Adrenal gland (tissue), 12 donors: ENCODE data around the gene FAM181B. TPM values are rescaled to one million over a fixed set of nuclear protein-coding genes. Genes with fewer than 3 reads are reported as not detected.

Experiments
- DNase-seq, 7 donors: peaks; one replicate each; pipeline ENCODE4 v3.0.0-alpha.2; 2019 to 2020
- H3K27ac ChIP-seq, 5 donors: fragments of 200-600 bp; sonication (generic) in 4 of 5; 1 replicate in 3 of 5; 2 replicates in 2 of 5; pipeline versions ENCODE4 v1.5.1 to v1.8.0; 2016 to 2020; ENCODE audit warnings: mild to moderate bottlenecking in 1 of 5
- H3K27me3 ChIP-seq: fragments of 200-600 bp; 2 replicates; pipeline ENCODE4 v1.8.0; 2021
- H3K36me3 ChIP-seq, 2 donors: fragments of 200-600 bp; replicated peaks in 1 of 2; 1 replicate in 1 of 2; 2 replicates in 1 of 2; pipeline versions ENCODE4 v1.5.1 to v1.8.0; 2018 to 2022
- H3K4me1 ChIP-seq, 2 donors: fragments of 200-600 bp; replicated peaks in 1 of 2; 1 replicate in 1 of 2; 2 replicates in 1 of 2; pipeline versions ENCODE4 v1.5.1 to v1.8.0; 2018 to 2021
- H3K4me3 ChIP-seq, 4 donors: fragments of 200-600 bp; sonication (generic) in 3 of 4; one replicate each; pipeline ENCODE4 v1.5.1; 2016 to 2018
- H3K9me3 ChIP-seq, 3 donors: fragments of 200-600 bp; sonication (generic) in 1 of 3; replicated peaks in 1 of 3; 1 replicate in 2 of 3; 2 replicates in 1 of 3; pipeline versions ENCODE4 v1.5.1 to v1.8.0; 2016 to 2021
- CTCF ChIP-seq, 6 experiments: fragments of 450-650 bp in 4 of 6; fragments of 200-600 bp in 2 of 6; sonication (generic) in 1 of 6; IDR thresholded peaks; 1 replicate in 5 of 6; 2 replicates in 1 of 6; pipeline versions ENCODE4 v1.5.1 to v1.8.0; 2016 to 2021; ENCODE audit warnings: antibody characterized with exemption in 6 of 6, mild to moderate bottlenecking in 2 of 6, moderate library complexity in 1 of 6
- POLR2A ChIP-seq, 2 donors: fragments of 450-650 bp; IDR thresholded peaks; one replicate each; pipeline ENCODE4 v1.6.1; 2017; ENCODE audit warnings: antibody characterized with exemption in 2 of 2, mild to moderate bottlenecking in 2 of 2, moderate library complexity in 1 of 2
- WGBS, 4 donors: extraction: QIAGEN DNeasy Blood & Tissue Kit in 2 of 4; methylation state at CpG; one replicate each; pipeline versions ENCODE4 v1.1.5 to v1.1.7; 2013 to 2017; 5-methylcytosine and 5-hydroxymethylcytosine counted together
- intact Hi-C, 2 donors: fragments of 100-400 bp; cut with DNase I; formaldehyde crosslinking; loops; one replicate each; pipeline versions ENCODE4 v1.14.1 to v1.15.0; 2022 to 2023
- polyA plus RNA-seq, 3 donors: library from polyadenylated mRNA; stranded (reverse); fragments of 200-250 nt in 2 of 3; fragments of 350-450 nt in 1 of 3; fragmentation: Illumina TruSeq in 1 of 3; extraction: RNeasy Lipid Tissue Mini Kit (QIAGEN cat#74804) in 1 of 3; gene quantifications; one replicate each; pipeline ENCODE4 v1.2.3, GENCODE V29; 2013 to 2014
- total RNA-seq, 9 donors: library from RNA; depleted of rRNA in 4 of 9; stranded (reverse); fragments of >200 nt in 4 of 9; fragments of 120-200 nt in 1 of 9; fragmentation: NEBNext Ultra II Directional in 1 of 9; extraction: Animal tissue kit (Norgen Biotek cat#: 25700) in 1 of 9; gene quantifications; one replicate each; pipeline versions ENCODE4 v1.1.0 to v1.2.4, GENCODE V29; 2013 to 2023
- donor health status: healthy with polysubstance abuse.
- donor health status: Bipolar disorder and iron deficiency.
- donor health status: DM: yes; HTN: yes; CAD: no.
- donor health status: DM: no; HTN: no; CAD: no.
- donor health status: DM: no; HTN: no; CAD: no.
- donor health status: DM: yes; HTN: yes; CAD: no.

FAM181B gene
- total and polyA plus RNA-seq, 12 donors: 0.04 to 3.2 (median 0.99) TPM; not detected in 2

- Histone ChIP-seq H3K27me3 (peaks cover 10% of the 10 kb centered on the region), H3K36me3 (no peaks in the 10 kb centered on the region), H3K4me1 (no peaks in the 10 kb centered on the region), H3K27ac (no peak overlapping the region), H3K4me3 (no peak overlapping the region), H3K9me3 (no peaks in the 10 kb centered on the region)
- intact Hi-C loops: no loop called here
- TF ChIP-seq CTCF (IDR thresholded peaks at IDR 0.05) (no peak), POLR2A (IDR thresholded peaks at IDR 0.05) (no peak)
- no peak for DNase-seq
- WGBS, 4 donors: 55 to 66% (median 60%) methylated on average over 5 of the region's 5 CpGs
Measured at GRCh38 chr11:82730754-82731153, 2.9 kb downstream of the FAM181B start.

- intact Hi-C loops: no loop called here
- Histone ChIP-seq H3K4me1 (no peaks in the 10 kb centered on the region), H3K4me3 (no peak overlapping the region), H3K27ac (no peak overlapping the region), H3K27me3 (peaks cover 10% of the 10 kb centered on the region), H3K36me3 (no peaks in the 10 kb centered on the region), H3K9me3 (no peaks in the 10 kb centered on the region)
- DNase-seq: no peak
- TF ChIP-seq CTCF (IDR thresholded peaks at IDR 0.05) (no peak), POLR2A (IDR thresholded peaks at IDR 0.05) (no peak)
- 66 to 74% (median 70%) methylated on average over 4 of the region's 4 CpGs for WGBS, 4 donors
Measured at GRCh38 chr11:82730286-82730685, 3.4 kb downstream of the FAM181B start.

GRCh38 chr11:82724026-82724425 is 9.6 kb downstream of the FAM181B start:
- no peak for DNase-seq
- no peak overlapping the region for H3K4me3 ChIP-seq
- 61 to 70% (median 66%) methylated on average over 3 to 5 of the region's 5 CpGs for WGBS, 4 donors
- H3K27ac ChIP-seq: no peak overlapping the region
- H3K27me3 ChIP-seq: no peaks in the 10 kb centered on the region
- no peaks in the 10 kb centered on the region for H3K9me3 ChIP-seq
- intact Hi-C loops: no loop called here
- H3K4me1 ChIP-seq: no peaks in the 10 kb centered on the region
- TF ChIP-seq POLR2A (IDR thresholded peaks at IDR 0.05) (no peak), CTCF (IDR thresholded peaks at IDR 0.05) (no peak)
- no peaks in the 10 kb centered on the region for H3K36me3 ChIP-seq

DNA sequence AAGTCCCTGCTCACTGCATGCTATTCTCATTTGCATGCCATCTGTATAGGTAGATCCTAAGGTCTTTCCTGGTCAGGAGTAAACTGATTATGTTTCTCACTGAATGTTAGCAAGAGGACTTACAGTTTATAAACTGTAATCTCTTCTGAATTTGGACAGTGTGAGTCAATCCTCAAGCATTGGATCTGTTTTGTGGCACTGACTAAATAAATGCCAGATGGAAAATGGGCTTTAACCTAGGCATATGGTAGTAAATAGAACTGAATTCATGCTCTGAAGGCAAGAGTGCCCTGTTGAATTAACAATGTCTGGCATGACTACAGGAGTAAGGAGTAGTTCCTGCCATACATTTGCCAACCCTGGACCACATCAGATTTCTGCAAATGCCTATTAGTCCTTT is 11.4 kb downstream of the FAM181B start:
- H3K27ac ChIP-seq: no peak overlapping the region
- TF ChIP-seq POLR2A (IDR thresholded peaks at IDR 0.05) (no peak), CTCF (IDR thresholded peaks at IDR 0.05) (no peak)
- DNase-seq: no peak
- H3K27me3 ChIP-seq: no peaks in the 10 kb centered on the region
- no peaks in the 10 kb centered on the region for H3K4me1 ChIP-seq
- no peak overlapping the region for H3K4me3 ChIP-seq
- intact Hi-C loops: no loop called here
- no peaks in the 10 kb centered on the region for H3K9me3 ChIP-seq
- H3K36me3 ChIP-seq: no peaks in the 10 kb centered on the region
